Tibial nerve (tissue), 3 donors: ENCODE results near the gene ARL14EP.

Experiments used
- CTCF ChIP-seq, 5 experiments: fragments of 200-600 bp in 3 of 5; fragments of 450-650 bp in 2 of 5; sonication (generic) in 3 of 5; IDR thresholded peaks; one replicate each; pipeline ENCODE4 v1.5.1; 2016 to 2019; ENCODE audit warnings: antibody characterized with exemption in 5 of 5, mild to moderate bottlenecking in 3 of 5, moderate library complexity in 2 of 5
- POLR2A ChIP-seq, 2 donors: fragments of 450-650 bp; IDR thresholded peaks; one replicate each; pipeline ENCODE4 v1.6.1; 2017; ENCODE audit warnings: antibody characterized with exemption in 2 of 2, mild to moderate bottlenecking in 2 of 2, moderate library complexity in 2 of 2

- no peak for TF ChIP-seq CTCF (IDR thresholded peaks at IDR 0.05)
- no peak for TF ChIP-seq POLR2A (IDR thresholded peaks at IDR 0.05)
Observed at GRCh38 chr11:30357872-30358271, 35.0 kb downstream of the ARL14EP start.
